Upper lobe of left lung (tissue), 4 donors: ENCODE measurements around the gene DCP2.

Experiments used
- EP300 ChIP-seq, 4 donors: sonication (generic); formaldehyde crosslinking; IDR thresholded peaks; one replicate each; pipeline ENCODE4 v1.5.1; 2017; ENCODE audit warnings: antibody characterized with exemption in 4 of 4, control low read depth in 2 of 4
- POLR2A ChIP-seq, 4 donors: fragments of 450-650 bp; IDR thresholded peaks; one replicate each; pipeline ENCODE4 v1.5.1; 2016 to 2017; ENCODE audit warnings: antibody characterized with exemption in 4 of 4, mild to moderate bottlenecking in 2 of 4
- POLR2AphosphoS5 ChIP-seq, 2 donors: sonication (generic); formaldehyde crosslinking; IDR thresholded peaks; one replicate each; pipeline ENCODE4 v1.5.1; 2017; ENCODE audit warnings: antibody characterized with exemption in 2 of 2
- TF ChIP-seq, protein P1 (sequence below), 6 experiments: fragments of 450-650 bp in 4 of 6; fragments of 200-600 bp in 2 of 6; sonication (generic) in 2 of 6; IDR thresholded peaks; one replicate each; pipeline ENCODE4 v1.5.1; 2016 to 2019; ENCODE audit warnings: antibody characterized with exemption in 6 of 6

GRCh38 chr5:112967520-112968083 lies 9.0 kb upstream of the DCP2 start:
- TF ChIP-seq, protein P1, sequence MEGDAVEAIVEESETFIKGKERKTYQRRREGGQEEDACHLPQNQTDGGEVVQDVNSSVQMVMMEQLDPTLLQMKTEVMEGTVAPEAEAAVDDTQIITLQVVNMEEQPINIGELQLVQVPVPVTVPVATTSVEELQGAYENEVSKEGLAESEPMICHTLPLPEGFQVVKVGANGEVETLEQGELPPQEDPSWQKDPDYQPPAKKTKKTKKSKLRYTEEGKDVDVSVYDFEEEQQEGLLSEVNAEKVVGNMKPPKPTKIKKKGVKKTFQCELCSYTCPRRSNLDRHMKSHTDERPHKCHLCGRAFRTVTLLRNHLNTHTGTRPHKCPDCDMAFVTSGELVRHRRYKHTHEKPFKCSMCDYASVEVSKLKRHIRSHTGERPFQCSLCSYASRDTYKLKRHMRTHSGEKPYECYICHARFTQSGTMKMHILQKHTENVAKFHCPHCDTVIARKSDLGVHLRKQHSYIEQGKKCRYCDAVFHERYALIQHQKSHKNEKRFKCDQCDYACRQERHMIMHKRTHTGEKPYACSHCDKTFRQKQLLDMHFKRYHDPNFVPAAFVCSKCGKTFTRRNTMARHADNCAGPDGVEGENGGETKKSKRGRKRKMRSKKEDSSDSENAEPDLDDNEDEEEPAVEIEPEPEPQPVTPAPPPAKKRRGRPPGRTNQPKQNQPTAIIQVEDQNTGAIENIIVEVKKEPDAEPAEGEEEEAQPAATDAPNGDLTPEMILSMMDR (IDR thresholded peaks at IDR 0.05) = no peak
- TF ChIP-seq POLR2A (IDR thresholded peaks at IDR 0.05) (no peak), POLR2AphosphoS5 (IDR thresholded peaks at IDR 0.05) (no peak), EP300 (IDR thresholded peaks at IDR 0.05) (no peak)
